K562 (cell line): ENCODE data around the gene FASTK. TPM values are rescaled to one million over a fixed set of nuclear protein-coding genes. Genes with fewer than 3 reads are reported as not detected.
A peak's percentile ranks its signal among the peaks of the same experiment; 100 is the strongest.

Experiments used
- HSF4 ChIP-seq: fragments of 250-450 bp; sonication (Bioruptor Pico); IDR thresholded peaks from 2 replicates; pipeline ENCODE4 v2.1.2; 2022; ENCODE audit warnings: mild to moderate bottlenecking, moderate library complexity, borderline replicate concordance
- IFI16 ChIP-seq: fragments of 250-450 bp; sonication (Bioruptor Pico); IDR thresholded peaks from 2 replicates; pipeline ENCODE4 v2.1.2; 2022; ENCODE audit warnings: mild to moderate bottlenecking, inconsistent platforms
- KDM4B ChIP-seq, 2 experiments: fragments of 450-650 bp in 1 of 2; sonication (generic) in 1 of 2; IDR thresholded peaks; 2 replicates each; pipeline ENCODE4 v1.6.1; 2016 to 2017; ENCODE audit warnings: borderline replicate concordance in 2 of 2, antibody characterized with exemption in 1 of 2, low read depth in 1 of 2, mild to moderate bottlenecking in 1 of 2
- MBD1 ChIP-seq: fragments of 250-450 bp; sonication (Bioruptor Pico); IDR thresholded peaks from 2 replicates; pipeline ENCODE4 v1.8.0; 2022; ENCODE audit warnings: inconsistent platforms
- PML ChIP-seq: IDR thresholded peaks from 2 replicates; pipeline ENCODE4 v1.6.1; 2012; ENCODE audit warnings: low read length, inconsistent platforms
- RREB1 ChIP-seq: fragments of 250-450 bp; sonication (Bioruptor Pico); IDR thresholded peaks from 2 replicates; pipeline ENCODE4 v1.4.0; 2020
- TEAD4 ChIP-seq, 2 experiments: sonication (generic) in 1 of 2; formaldehyde crosslinking in 1 of 2; IDR thresholded peaks; 2 replicates each; pipeline versions ENCODE4 v1.6.1 to v1.8.0; 2012 to 2022; ENCODE audit warnings: borderline replicate concordance in 1 of 2, inconsistent platforms in 1 of 2, low read length in 1 of 2, mild to moderate bottlenecking in 1 of 2, missing genetic modification reagents in 1 of 2
- TSHZ1 ChIP-seq: fragments of 250-450 bp; sonication (Bioruptor Pico); IDR thresholded peaks from 2 replicates; pipeline ENCODE4 v1.4.0; 2020; ENCODE audit warnings: mild to moderate bottlenecking, moderate library complexity
- ZNF551 ChIP-seq: fragments of 250-450 bp; sonication (Bioruptor Pico); IDR thresholded peaks from 2 replicates; pipeline ENCODE4 v1.5.0; 2021; ENCODE audit warnings: mild to moderate bottlenecking, moderate library complexity
- polyA plus RNA-seq, 8 experiments: library from polyadenylated mRNA; depleted of rRNA in 4 of 8; stranded (reverse) in 5 of 8; unstranded in 3 of 8; fragments of >200 nt; fragmentation: Nextera tagmentation in 2 of 8; fragmentation: Illumina TruSeq in 1 of 8; extraction: Ambion mirVana in 2 of 8; extraction: Trizol in 1 of 8; gene quantifications; 2 replicates each; pipeline versions ENCODE4 v1.2.1 to v1.2.3, GENCODE V29; 2011 to 2014; ENCODE audit warnings: inconsistent platforms in 1 of 8, missing spikeins in 1 of 8
- total RNA-seq, 7 experiments: library from RNA; depleted of rRNA in 6 of 7; stranded (reverse); fragments of >200 nt in 6 of 7; fragmentation: Illumina TruSeq in 2 of 7; extraction: Trizol in 2 of 7; gene quantifications; 2 replicates each; pipeline versions ENCODE4 v1.2.1 to v1.2.3, GENCODE V29; 2011 to 2021; ENCODE audit warnings: low replicate concordance in 1 of 7

FASTK gene
- total and polyA plus RNA-seq, 9 of the 15 experiments (the other 6 are each of a cell fraction or from before 2014, with no cell fraction given): 0.51 to 150 (median 48.2) TPM

- TF ChIP-seq KDM4B (IDR thresholded peaks at IDR 0.05; ENCODE audit: borderline replicate concordance in 2 of 2, low read depth in 1 of 2): peak in 1 of 2 experiments; percentile 70; a peak in 1 of 4 replicates
- TF ChIP-seq RREB1 (CRISPR knock-in tag): no peak
- TF ChIP-seq HSF4: no peak; the same call in 1 of the 2 replicates
- TF ChIP-seq TSHZ1 (CRISPR knock-in tag): no peak
- TF ChIP-seq TEAD4 (IDR thresholded peaks at IDR 0.05; ENCODE audit: low read length): peak; percentile 22; the same call in 1 of the 2 replicates
- no peak for TF ChIP-seq TEAD4 (CRISPR knock-in tag; IDR thresholded peaks at IDR 0.05; ENCODE audit: borderline replicate concordance)
- TF ChIP-seq PML: peak; percentile 60; the same call in 1 of the 2 replicates
- no peak for TF ChIP-seq ZNF551 (CRISPR knock-in tag)
- TF ChIP-seq MBD1 (CRISPR knock-in tag): no peak
- no peak for TF ChIP-seq IFI16 (CRISPR knock-in tag)
Observed at GRCh38 chr7:151059367-151060112, 21.1 kb downstream of the FASTK start, which contains the start of gene SLC4A2 (continued).
